ENCODE measurements around the gene KRTAP10-3. TPM values are rescaled to one million over a fixed set of nuclear protein-coding genes. Genes with fewer than 3 reads are reported as not detected.

The KRTAP10-3 gene
- total RNA-seq, 1 experiment from 2014 or later: not detected

- CTCF ChIA-PET: no interaction called here
- no peaks in the 10 kb centered on the region for H3K36me3 ChIP-seq (ENCODE audit: control insufficient read depth in 1 of 2, insufficient read depth in 2 of 2, low read length in 2 of 2)
- H3K4me1 ChIP-seq (ENCODE audit: control insufficient read depth in 1 of 2, insufficient read depth in 2 of 2, low read length in 2 of 2): no peaks in the 10 kb centered on the region
- DNase-seq (ENCODE audit: low read depth, low spot score) (no peak), ATAC-seq (no peak)
- no peak overlapping the region for H2AFZ ChIP-seq (ENCODE audit: low read depth, low read length, poor library complexity, severe bottlenecking)
- no peak overlapping the region for H3K9ac ChIP-seq (ENCODE audit: low read length)
- no peaks in the 10 kb centered on the region; the same call in 1 of the 2 replicates for H3K79me2 ChIP-seq (ENCODE audit: insufficient read depth, low read length)
- RAD21 ChIA-PET (ENCODE audit: low non-redundant PET in 1 of 2, low total read pairs in 2 of 2, uncharacterized antibody in 2 of 2, unreplicated experiment in 2 of 2): no interaction called here
- H3K4me3 ChIP-seq (replicated peaks in 1 of 2; ENCODE audit: low read depth in 1 of 2, low read length in 2 of 2): no peak overlapping the region
- no peak for TF ChIP-seq POLR2A (IDR thresholded peaks at IDR 0.05; ENCODE audit: borderline replicate concordance, extremely low read depth, insufficient read depth, insufficient read length)
- no peak for TF ChIP-seq SRF (IDR thresholded peaks at IDR 0.05; ENCODE audit: low read depth)
- no peak for TF ChIP-seq EGR1 (IDR thresholded peaks at IDR 0.05; ENCODE audit: low read depth)
- TF ChIP-seq, protein P1, sequence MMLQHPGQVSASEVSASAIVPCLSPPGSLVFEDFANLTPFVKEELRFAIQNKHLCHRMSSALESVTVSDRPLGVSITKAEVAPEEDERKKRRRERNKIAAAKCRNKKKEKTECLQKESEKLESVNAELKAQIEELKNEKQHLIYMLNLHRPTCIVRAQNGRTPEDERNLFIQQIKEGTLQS (IDR thresholded peaks at IDR 0.05): no peak
- TF ChIP-seq JUND (IDR thresholded peaks at IDR 0.05): no peak
- no peak for TF ChIP-seq CEBPB (IDR thresholded peaks at IDR 0.05; ENCODE audit: low read depth)
- no peak for TF ChIP-seq CBX3 (IDR thresholded peaks at IDR 0.05; ENCODE audit: low read depth)
- no peak for TF ChIP-seq RAD21 (IDR thresholded peaks at IDR 0.05; ENCODE audit: low read depth)
- no peak for TF ChIP-seq ZBTB33 (IDR thresholded peaks at IDR 0.05; ENCODE audit: extremely low read depth, insufficient replicate concordance, low read length)
- no peak for TF ChIP-seq TCF7L2 (IDR thresholded peaks at IDR 0.05; ENCODE audit: borderline replicate concordance, extremely low read depth, insufficient read depth, insufficient read length)
- TF ChIP-seq ZNF274 (IDR thresholded peaks at IDR 0.05; ENCODE audit: low read depth, low read length): no peak
- no peak for TF ChIP-seq SIN3A (IDR thresholded peaks at IDR 0.05; ENCODE audit: low read depth)
- POLR2A ChIA-PET: no interaction called here
- BruUV-seq (replicated peaks): no TSS peak
- no peak overlapping the region for H3K27ac ChIP-seq (ENCODE audit: low read depth, low read length)
- no peak overlapping the region for H3K4me2 ChIP-seq (ENCODE audit: low read length)
- intact Hi-C loops (cut with micrococcal nuclease): no loop called here
- no peaks in the 10 kb centered on the region for H3K9me2 ChIP-seq (ENCODE audit: insufficient read depth)
- H3K9me3 ChIP-seq (ENCODE audit: control insufficient read depth in 1 of 2, insufficient read depth in 1 of 2, low read depth in 1 of 2, low read length in 2 of 2): peaks cover 4 to 17% of the 10 kb centered on the region in 2 experiments; a peak in 1 of 4 replicates
- no peaks in the 10 kb centered on the region for H3K27me3 ChIP-seq (ENCODE audit: insufficient read depth, low read length)
- no peaks in the 10 kb centered on the region for H4K20me1 ChIP-seq (ENCODE audit: insufficient read depth)
These were observed 34.8 kb downstream of the KRTAP10-3 start for GRCh38 chr21:44523567-44524413.
